IMR-90 (cell line): ENCODE data around the gene SLC15A1. TPM values are rescaled to one million over a fixed set of nuclear protein-coding genes. Genes with fewer than 3 reads are reported as not detected.

ENCODE experiments used
- ATAC-seq: fragments of 200-7000 bp; cut with Tn5 transposase; 2 replicates; pipeline ENCODE4 v1.9.1; 2020; ENCODE audit warnings: low read depth, mild to moderate bottlenecking, moderate library complexity
- BruUV-seq: library from RNA; stranded (reverse); fragments of 400-500 nt; replicated peaks from 2 replicates; lab custom pipeline; 2021; lab: Mats Ljungman, UMichigan
- CTCF ChIA-PET: fragments of 300-600 bp; formaldehyde crosslinking; extraction: SDS; loops from one replicate; lab custom pipeline; 2021; ENCODE audit warnings: antibody characterized with exemption; lab: Yijun Ruan, JAX
- POLR2A ChIA-PET: fragments of 300-600 bp; sonication (Branson Sonifier 250); formaldehyde crosslinking; loops from one replicate; lab custom pipeline; 2022; ENCODE audit warnings: antibody characterized with exemption; ENCODE audit not compliant: unreplicated experiment; lab: Charles Lee
- DNase-seq: peaks from one replicate; pipeline ENCODE4 v3.0.0; 2013
- H2AFZ ChIP-seq: replicated peaks from 2 replicates; pipeline ENCODE3; 2013; ENCODE audit warnings: low read length, mild to moderate bottlenecking; ENCODE audit not compliant: poor library complexity
- H2AK5ac ChIP-seq: 2 replicates; pipeline ENCODE4 v1.6.1; 2013; ENCODE audit warnings: low read depth, low read length, inconsistent platforms
- H2AK9ac ChIP-seq: replicated peaks from 2 replicates; pipeline ENCODE3; 2013; ENCODE audit warnings: mild to moderate bottlenecking, low read depth, low read length, moderate library complexity; ENCODE audit not compliant: poor library complexity
- H2BK120ac ChIP-seq: 2 replicates; pipeline ENCODE4 v1.6.1; 2013; ENCODE audit warnings: low read depth, low read length, inconsistent platforms
- H2BK15ac ChIP-seq: 3 replicates; pipeline ENCODE4 v1.6.1; 2013; ENCODE audit warnings: low read depth, low read length, inconsistent platforms
- H2BK20ac ChIP-seq: 2 replicates; pipeline ENCODE4 v1.6.1; 2013; ENCODE audit warnings: low read depth, mild to moderate bottlenecking, inconsistent platforms, low read length, moderate library complexity
- H2BK5ac ChIP-seq: 2 replicates; pipeline ENCODE4 v1.6.1; 2013; ENCODE audit warnings: mild to moderate bottlenecking, low read depth, low read length, inconsistent platforms; ENCODE audit not compliant: poor library complexity, severe bottlenecking
- H3K14ac ChIP-seq: replicated peaks from 2 replicates; pipeline ENCODE4 v1.6.1; 2013; ENCODE audit warnings: low read depth, low read length, inconsistent platforms
- H3K18ac ChIP-seq: 2 replicates; pipeline ENCODE4 v1.6.1; 2013; ENCODE audit warnings: low read depth, low read length, control low read depth
- H3K23ac ChIP-seq: 2 replicates; pipeline ENCODE4 v1.6.1; 2013; ENCODE audit warnings: low read depth, low read length, inconsistent platforms
- H3K27ac ChIP-seq: 2 replicates; pipeline ENCODE4 v1.5.1; 2013; ENCODE audit warnings: mild to moderate bottlenecking, control low read depth, low read length; ENCODE audit not compliant: insufficient read depth
- H3K27me3 ChIP-seq: 2 replicates; pipeline ENCODE4 v1.6.1; 2013; ENCODE audit warnings: low read length; ENCODE audit not compliant: control insufficient read depth, insufficient read depth
- H3K36me3 ChIP-seq: 2 replicates; pipeline ENCODE4 v1.6.1; 2013; ENCODE audit warnings: low read length, mixed read lengths; ENCODE audit not compliant: control insufficient read depth, insufficient read depth
- H3K4ac ChIP-seq: 2 replicates; pipeline ENCODE4 v1.6.1; 2013; ENCODE audit warnings: low read depth, low read length, inconsistent platforms
- H3K4me1 ChIP-seq: 2 replicates; pipeline ENCODE4 v1.6.1; 2013; ENCODE audit warnings: low read length, mixed read lengths; ENCODE audit not compliant: control insufficient read depth, insufficient read depth
- H3K4me2 ChIP-seq: 2 replicates; pipeline ENCODE4 v1.6.1; 2013; ENCODE audit warnings: low read depth, mild to moderate bottlenecking, control low read depth, low read length, moderate library complexity
- H3K4me3 ChIP-seq: 2 replicates; pipeline ENCODE4 v1.5.1; 2013; ENCODE audit warnings: low read depth, mild to moderate bottlenecking, control low read depth, low read length, moderate library complexity; ENCODE audit not compliant: insufficient read depth
- H3K56ac ChIP-seq: 2 replicates; pipeline ENCODE4 v1.6.1; 2013; ENCODE audit warnings: low read length, inconsistent platforms; ENCODE audit not compliant: insufficient read depth; ENCODE audit errors: extremely low read depth
- H3K79me1 ChIP-seq, 2 experiments: 2 replicates each; pipeline ENCODE4 v1.6.1; 2013; ENCODE audit warnings: low read length in 2 of 2, inconsistent platforms in 1 of 2, low read depth in 1 of 2
- H3K9ac ChIP-seq: 2 replicates; pipeline ENCODE4 v1.6.1; 2013; ENCODE audit warnings: low read depth, low read length, control low read depth
- H3K9me1 ChIP-seq: 2 replicates; pipeline ENCODE4 v1.6.1; 2013; ENCODE audit warnings: low read length, inconsistent platforms; ENCODE audit not compliant: insufficient read depth
- H3K9me3 ChIP-seq: 2 replicates; pipeline ENCODE4 v1.6.1; 2013; ENCODE audit warnings: low read length; ENCODE audit not compliant: control insufficient read depth, insufficient read depth
- H4K20me1 ChIP-seq: 2 replicates; pipeline ENCODE4 v1.6.1; 2013; ENCODE audit warnings: low read length, inconsistent platforms; ENCODE audit not compliant: insufficient read depth
- H4K5ac ChIP-seq: 2 replicates; pipeline ENCODE4 v1.6.1; 2013; ENCODE audit warnings: mild to moderate bottlenecking, low read depth, low read length, control low read depth
- H4K8ac ChIP-seq, 2 experiments: 2 replicates each; pipeline ENCODE4 v1.6.1; 2013; ENCODE audit warnings: low read depth in 2 of 2, low read length in 2 of 2, control low read depth in 1 of 2, inconsistent platforms in 1 of 2
- H4K91ac ChIP-seq: 2 replicates; pipeline ENCODE4 v1.6.1; 2013; ENCODE audit warnings: low read depth, low read length, inconsistent platforms; ENCODE audit not compliant: insufficient read depth
- BHLHE40 ChIP-seq: fragments of 150-350 bp; IDR thresholded peaks from 2 replicates; pipeline ENCODE4 v1.6.1; 2016; ENCODE audit warnings: mild to moderate bottlenecking, low read depth, low read length
- CEBPB ChIP-seq: IDR thresholded peaks from 2 replicates; pipeline ENCODE4 v1.6.1; 2012; ENCODE audit warnings: low read depth, low read length, improper control_type of control experiment
- CHD1 ChIP-seq: IDR thresholded peaks from 2 replicates; pipeline ENCODE4 v1.6.1; 2012; ENCODE audit warnings: low read depth, low read length, improper control_type of control experiment
- CTCF ChIP-seq: conservative IDR thresholded peaks from 2 replicates; pipeline ENCODE4 v1.5.1; 2012; ENCODE audit warnings: mild to moderate bottlenecking, low read depth, low read length, improper control_type of control experiment
- ELK1 ChIP-seq: fragments of 150-350 bp; IDR thresholded peaks from 2 replicates; pipeline ENCODE4 v1.6.1; 2016; ENCODE audit warnings: low read depth, mild to moderate bottlenecking, low read length, moderate library complexity, borderline replicate concordance
- FOS ChIP-seq: fragments of 150-350 bp; IDR thresholded peaks from 2 replicates; pipeline ENCODE4 v1.6.1; 2016; ENCODE audit warnings: low read depth, low read length
- MAFK ChIP-seq: IDR thresholded peaks from 2 replicates; pipeline ENCODE4 v1.6.1; 2012; ENCODE audit warnings: low read depth, low read length, improper control_type of control experiment
- MAZ ChIP-seq: IDR thresholded peaks from 2 replicates; pipeline ENCODE4 v1.6.1; 2012; ENCODE audit warnings: low read depth, mild to moderate bottlenecking, low read length, improper control_type of control experiment, moderate library complexity, borderline replicate concordance
- MXI1 ChIP-seq: IDR thresholded peaks from 2 replicates; pipeline ENCODE4 v1.6.1; 2012; ENCODE audit warnings: low read depth, mild to moderate bottlenecking, low read length, moderate library complexity, borderline replicate concordance
- NFE2L2 ChIP-seq: fragments of 150-350 bp; IDR thresholded peaks from 2 replicates; pipeline ENCODE4 v1.6.1; 2016; ENCODE audit warnings: low read depth, mild to moderate bottlenecking, low read length
- POLR2A ChIP-seq: IDR thresholded peaks from 2 replicates; pipeline ENCODE4 v1.6.1; 2012; ENCODE audit warnings: mild to moderate bottlenecking, low read depth, low read length
- RAD21 ChIP-seq: IDR thresholded peaks from 2 replicates; pipeline ENCODE4 v1.6.1; 2012; ENCODE audit warnings: low read length, improper control_type of control experiment
- RCOR1 ChIP-seq: IDR thresholded peaks from 2 replicates; pipeline ENCODE4 v1.6.1; 2012; ENCODE audit warnings: mild to moderate bottlenecking, low read length, improper control_type of control experiment; ENCODE audit not compliant: insufficient replicate concordance
- RFX5 ChIP-seq: IDR thresholded peaks from 2 replicates; pipeline ENCODE4 v1.8.0; 2012; ENCODE audit warnings: low read depth, mild to moderate bottlenecking, low read length, moderate library complexity
- SMC3 ChIP-seq: fragments of 150-350 bp; IDR thresholded peaks from 2 replicates; pipeline ENCODE4 v1.6.1; 2016; ENCODE audit warnings: low read depth, mild to moderate bottlenecking, antibody characterized with exemption, low read length, moderate library complexity
- USF2 ChIP-seq: fragments of 150-350 bp; IDR thresholded peaks from 2 replicates; pipeline ENCODE4 v1.6.1; 2017; ENCODE audit warnings: mild to moderate bottlenecking, antibody characterized with exemption, low read length, low read depth
- WGBS, 2 experiments: methylation state at CpG; one replicate each; pipeline versions ENCODE4 v1.1.5 to v1.1.7; 2013; ENCODE audit warnings: missing lambda C conversion rate in 2 of 2; ENCODE audit not compliant: insufficient read length in 1 of 2; ENCODE audit errors: extremely low coverage in 2 of 2; 5-methylcytosine and 5-hydroxymethylcytosine counted together
- dilution Hi-C: fragments of 300-500 bp; cut with HindIII; formaldehyde crosslinking; loops from one replicate; pipeline ENCODE4 v1.14.3; 2018; ENCODE audit warnings: low sequenced_read_pairs; ENCODE audit not compliant: unreplicated experiment
- in situ Hi-C: fragments of 300-500 bp; cut with MboI; formaldehyde crosslinking; loops from 3 replicates; pipeline ENCODE4 v1.14.3; 2019; ENCODE audit warnings: low sequenced_read_pairs, inconsistent platforms, mixed read lengths
- intact Hi-C: fragments of 100-400 bp; cut with micrococcal nuclease; formaldehyde crosslinking; loops from 2 replicates; pipeline ENCODE4 v1.10.0; 2022
- polyA plus RNA-seq, 3 experiments: library from polyadenylated mRNA; depleted of rRNA; stranded (reverse); fragments of >200 nt; gene quantifications; 2 replicates each; pipeline ENCODE4 v1.2.3, GENCODE V29; 2012; ENCODE audit warnings: low replicate concordance in 1 of 3
- total RNA-seq: library from RNA; depleted of rRNA; stranded (reverse); fragments of >200 nt; gene quantifications from 2 replicates; pipeline ENCODE4 v1.2.3, GENCODE V29; 2012

Gene SLC15A1
- total and polyA plus RNA-seq, 2 of the 4 experiments (the other 2 are of a cell fraction): not detected

- no TSS peak for BruUV-seq
- WGBS, 2 experiments: 85% methylated on average over 4 of the region's 7 CpGs; no CpG with 5 or more reads in 1 of the 2 experiments
- H2BK15ac ChIP-seq: no peak overlapping the region
- POLR2A ChIA-PET: no interaction called here
- ATAC-seq (no peak), DNase-seq (no peak)
- H4K8ac ChIP-seq: no peak overlapping the region
- no peaks in the 10 kb centered on the region for H3K79me1 ChIP-seq
- CTCF ChIA-PET: no interaction called here
- H3K9me1 ChIP-seq: no peaks in the 10 kb centered on the region
- no peak overlapping the region for H2BK120ac ChIP-seq
- H3K27me3 ChIP-seq: peaks cover 8% of the 10 kb centered on the region
- no peak overlapping the region for H3K18ac ChIP-seq
- no peak overlapping the region for H2AFZ ChIP-seq
- no peak overlapping the region for H2BK5ac ChIP-seq
- H3K4me2 ChIP-seq: no peak overlapping the region
- H2AK9ac ChIP-seq: no peak overlapping the region
- TF ChIP-seq NFE2L2 (no peak), SMC3 (no peak), RAD21 (no peak), FOS (no peak), CEBPB (no peak), MXI1 (no peak), MAZ (no peak), POLR2A (no peak), RFX5 (no peak), CTCF (no peak), MAFK (no peak), BHLHE40 (no peak), ELK1 (no peak), RCOR1 (no peak), CHD1 (no peak), USF2 (no peak)
- H3K4ac ChIP-seq: no peak overlapping the region
- H4K20me1 ChIP-seq: no peaks in the 10 kb centered on the region
- in situ Hi-C loops (no loop called here), intact Hi-C loops (no loop called here), dilution Hi-C loops (no loop called here)
- H3K14ac ChIP-seq: no peak overlapping the region; the same call in 1 of the 2 replicates
- H3K23ac ChIP-seq: no peak overlapping the region
- no peak overlapping the region for H3K4me3 ChIP-seq
- no peak overlapping the region for H4K91ac ChIP-seq
- H3K4me1 ChIP-seq: no peaks in the 10 kb centered on the region
- H3K56ac ChIP-seq: no peak overlapping the region
- no peak overlapping the region for H4K5ac ChIP-seq
- no peak overlapping the region for H2AK5ac ChIP-seq
- no peak overlapping the region for H2BK20ac ChIP-seq
- 0 out of 2 replicates have a peak, but pooled peaks cover 2% of the 10 kb centered on the region for H3K9me3 ChIP-seq
- no peak overlapping the region for H3K9ac ChIP-seq
- no peaks in the 10 kb centered on the region for H3K36me3 ChIP-seq
- no peak overlapping the region for H3K27ac ChIP-seq
These were observed 39.1 kb upstream of the SLC15A1 start for GRCh38 chr13:98791611-98792010.
